ENCODE results near the gene GPX5. TPM values are rescaled to one million over a fixed set of nuclear protein-coding genes. Genes with fewer than 3 reads are reported as not detected.

Gene GPX5
- total RNA-seq, result not detected in 2 replicates

DNA sequence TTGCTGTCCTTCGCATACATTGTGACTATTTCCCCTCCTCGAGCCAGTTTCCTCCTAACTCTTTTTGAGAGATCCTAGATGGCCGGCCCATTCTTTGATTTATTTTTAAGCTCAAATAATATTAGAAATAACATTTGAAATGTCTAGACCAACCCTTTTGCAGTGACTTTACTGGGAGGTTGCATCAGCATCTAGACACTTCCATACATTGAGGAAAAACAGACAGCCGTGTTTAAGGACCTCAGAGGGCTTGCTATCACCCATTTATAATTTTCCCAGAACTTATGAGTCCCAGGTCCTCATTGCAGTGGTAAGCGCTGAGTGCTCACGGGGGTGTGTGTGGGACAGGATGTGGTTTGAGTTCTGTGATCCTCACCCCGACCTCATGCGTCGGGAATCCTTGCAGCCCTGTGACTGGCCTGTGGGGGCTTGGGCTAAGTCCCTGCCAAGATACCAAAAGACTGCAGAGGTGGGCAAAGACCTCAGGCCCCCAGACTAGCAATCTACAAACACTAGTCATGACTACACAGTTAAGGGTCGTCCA is at the start of gene GPX5:
Gene GPX5, plus strand, starts transcription at position 386 of the 544 bp plus-strand sequence. Its CDS starts 133 bp downstream, at position 519.
- Histone ChIP-seq H3K4me3 (ENCODE audit: low read depth, low read length) (no peak within 1 kb of the TSS), H3K27me3 (ENCODE audit: control insufficient read depth, insufficient read depth, low read length) (no peaks in the 10 kb centered on the region), H3K36me3 (ENCODE audit: control insufficient read depth, insufficient read depth, low read length) (no peaks in the 10 kb centered on the region)
- TF ChIP-seq, protein P1, sequence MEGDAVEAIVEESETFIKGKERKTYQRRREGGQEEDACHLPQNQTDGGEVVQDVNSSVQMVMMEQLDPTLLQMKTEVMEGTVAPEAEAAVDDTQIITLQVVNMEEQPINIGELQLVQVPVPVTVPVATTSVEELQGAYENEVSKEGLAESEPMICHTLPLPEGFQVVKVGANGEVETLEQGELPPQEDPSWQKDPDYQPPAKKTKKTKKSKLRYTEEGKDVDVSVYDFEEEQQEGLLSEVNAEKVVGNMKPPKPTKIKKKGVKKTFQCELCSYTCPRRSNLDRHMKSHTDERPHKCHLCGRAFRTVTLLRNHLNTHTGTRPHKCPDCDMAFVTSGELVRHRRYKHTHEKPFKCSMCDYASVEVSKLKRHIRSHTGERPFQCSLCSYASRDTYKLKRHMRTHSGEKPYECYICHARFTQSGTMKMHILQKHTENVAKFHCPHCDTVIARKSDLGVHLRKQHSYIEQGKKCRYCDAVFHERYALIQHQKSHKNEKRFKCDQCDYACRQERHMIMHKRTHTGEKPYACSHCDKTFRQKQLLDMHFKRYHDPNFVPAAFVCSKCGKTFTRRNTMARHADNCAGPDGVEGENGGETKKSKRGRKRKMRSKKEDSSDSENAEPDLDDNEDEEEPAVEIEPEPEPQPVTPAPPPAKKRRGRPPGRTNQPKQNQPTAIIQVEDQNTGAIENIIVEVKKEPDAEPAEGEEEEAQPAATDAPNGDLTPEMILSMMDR (IDR thresholded peaks at IDR 0.05; ENCODE audit: insufficient read depth, low read length, poor library complexity, severe bottlenecking), result no peak
- no peak for DNase-seq (ENCODE audit: low read depth)

DNA sequence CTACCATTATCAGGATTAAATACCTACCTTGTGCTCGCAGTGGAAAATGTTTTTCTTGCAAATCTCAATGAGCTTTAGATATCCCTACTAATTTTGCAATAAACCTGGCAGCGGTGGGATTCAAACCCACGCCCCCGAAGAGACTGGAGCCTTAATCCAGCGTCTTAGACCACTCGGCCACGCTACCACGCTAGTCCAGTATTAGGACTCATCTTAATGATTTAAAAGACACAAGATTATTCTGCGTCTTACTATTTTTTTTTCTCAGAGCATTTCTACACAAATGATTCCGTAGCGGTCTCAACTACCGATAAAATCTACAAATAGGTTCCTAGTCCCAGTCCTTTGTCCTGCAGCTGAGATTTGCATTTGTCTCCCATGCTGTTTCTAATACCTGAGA is 47.2 kb upstream of the GPX5 start:
- TF ChIP-seq, protein P1 (IDR thresholded peaks at IDR 0.05; ENCODE audit: insufficient read depth, low read length, poor library complexity, severe bottlenecking), result no peak
- Histone ChIP-seq H3K4me3 (ENCODE audit: low read depth, low read length) (no peak overlapping the region), H3K36me3 (ENCODE audit: control insufficient read depth, insufficient read depth, low read length) (no peaks in the 10 kb centered on the region), H3K27me3 (ENCODE audit: control insufficient read depth, insufficient read depth, low read length) (peaks cover 27% of the 10 kb centered on the region)
- DNase-seq (ENCODE audit: low read depth), result no peak

GRCh38 chr6:28480253-28480932 is 45.3 kb upstream of the GPX5 start:
- TF ChIP-seq, protein P1 (IDR thresholded peaks at IDR 0.05; ENCODE audit: insufficient read depth, low read length, poor library complexity, severe bottlenecking), result no peak
- no peaks in the 10 kb centered on the region for H3K36me3 ChIP-seq (ENCODE audit: control insufficient read depth, insufficient read depth, low read length)
- H3K4me3 ChIP-seq (ENCODE audit: low read depth, low read length), result no peak overlapping the region
- peaks cover 27% of the 10 kb centered on the region for H3K27me3 ChIP-seq (ENCODE audit: control insufficient read depth, insufficient read depth, low read length)
- no peak for DNase-seq (ENCODE audit: low read depth)

DNA sequence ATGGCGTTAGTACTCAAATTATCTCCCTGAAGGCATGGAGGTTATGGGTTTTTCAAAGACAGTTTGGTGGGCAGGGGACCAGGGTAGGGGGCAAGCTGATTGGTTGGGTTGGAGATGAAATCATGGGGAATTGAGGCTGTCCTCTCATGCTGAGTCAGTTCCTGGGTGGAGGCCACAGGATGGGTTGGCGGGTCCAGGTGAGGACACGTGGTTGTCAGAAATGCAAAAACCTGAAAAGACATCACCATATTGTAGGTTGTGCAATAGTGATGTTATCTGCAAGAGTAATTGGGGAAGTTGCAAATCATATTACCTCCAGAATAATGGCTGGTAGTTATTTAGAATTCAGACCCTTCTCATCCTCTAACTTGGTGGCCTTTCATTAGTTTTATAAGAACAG is 40.2 kb upstream of the GPX5 start:
- Histone ChIP-seq H3K27me3 (ENCODE audit: control insufficient read depth, insufficient read depth, low read length) (peaks cover 13% of the 10 kb centered on the region), H3K4me3 (ENCODE audit: low read depth, low read length) (no peak overlapping the region), H3K36me3 (ENCODE audit: control insufficient read depth, insufficient read depth, low read length) (no peaks in the 10 kb centered on the region)
- TF ChIP-seq, protein P1 (IDR thresholded peaks at IDR 0.05; ENCODE audit: insufficient read depth, low read length, poor library complexity, severe bottlenecking), result no peak
- DNase-seq (ENCODE audit: low read depth), result no peak

DNA sequence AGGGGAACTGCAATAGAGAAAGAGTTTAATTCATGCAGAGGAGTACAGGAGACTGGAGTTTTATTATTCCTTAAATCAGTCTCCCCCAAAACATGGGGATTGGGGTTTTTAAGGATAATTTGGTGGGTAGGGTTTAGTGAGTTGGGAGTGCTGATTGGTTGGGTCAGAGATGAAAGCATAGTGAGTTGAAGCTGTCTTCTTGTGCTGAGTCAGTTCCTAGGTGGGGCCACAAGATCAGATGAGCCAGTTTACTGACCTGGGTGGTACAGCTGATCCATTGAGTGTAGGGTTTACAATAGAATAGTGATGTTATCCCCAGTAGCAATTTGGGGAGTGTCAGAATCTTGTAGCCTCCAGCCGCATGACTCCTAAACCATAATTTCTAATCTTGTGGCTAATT is 39.1 kb upstream of the GPX5 start:
- no peaks in the 10 kb centered on the region for H3K36me3 ChIP-seq (ENCODE audit: control insufficient read depth, insufficient read depth, low read length)
- no peak for DNase-seq (ENCODE audit: low read depth)
- H3K4me3 ChIP-seq (ENCODE audit: low read depth, low read length), result no peak overlapping the region
- H3K27me3 ChIP-seq (ENCODE audit: control insufficient read depth, insufficient read depth, low read length), result peaks cover 8% of the 10 kb centered on the region
- TF ChIP-seq, protein P1 (IDR thresholded peaks at IDR 0.05; ENCODE audit: insufficient read depth, low read length, poor library complexity, severe bottlenecking), result no peak
